ENCODE data around the gene BRCA1.
"Not testable (repeated sequence)": the region's sequence is repeated elsewhere in the genome, so short reads cannot be mapped to it uniquely, and the experiment has no call there.

DNA sequence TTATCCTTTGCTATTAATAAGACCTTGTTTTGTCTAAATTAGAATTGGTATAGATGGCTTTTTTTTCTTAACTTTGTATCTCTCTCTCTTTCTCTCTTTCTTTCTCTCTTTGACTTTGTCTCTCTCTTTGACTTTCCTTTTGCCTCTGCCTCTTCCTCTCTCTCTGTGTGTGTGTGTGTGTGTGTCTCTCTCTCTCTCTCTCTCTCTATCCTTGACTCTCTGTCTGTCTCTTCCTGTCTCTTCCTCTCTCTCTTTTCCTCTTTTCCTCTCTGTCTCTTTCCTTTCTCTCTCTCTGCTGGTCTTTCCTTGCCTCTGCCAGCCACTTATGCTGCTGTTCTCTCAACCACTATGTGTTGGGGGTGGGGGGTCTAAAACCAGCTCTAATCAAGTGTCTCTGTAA lies 40.8 kb upstream of the BRCA1 start:
- TF ChIP-seq, protein P1, sequence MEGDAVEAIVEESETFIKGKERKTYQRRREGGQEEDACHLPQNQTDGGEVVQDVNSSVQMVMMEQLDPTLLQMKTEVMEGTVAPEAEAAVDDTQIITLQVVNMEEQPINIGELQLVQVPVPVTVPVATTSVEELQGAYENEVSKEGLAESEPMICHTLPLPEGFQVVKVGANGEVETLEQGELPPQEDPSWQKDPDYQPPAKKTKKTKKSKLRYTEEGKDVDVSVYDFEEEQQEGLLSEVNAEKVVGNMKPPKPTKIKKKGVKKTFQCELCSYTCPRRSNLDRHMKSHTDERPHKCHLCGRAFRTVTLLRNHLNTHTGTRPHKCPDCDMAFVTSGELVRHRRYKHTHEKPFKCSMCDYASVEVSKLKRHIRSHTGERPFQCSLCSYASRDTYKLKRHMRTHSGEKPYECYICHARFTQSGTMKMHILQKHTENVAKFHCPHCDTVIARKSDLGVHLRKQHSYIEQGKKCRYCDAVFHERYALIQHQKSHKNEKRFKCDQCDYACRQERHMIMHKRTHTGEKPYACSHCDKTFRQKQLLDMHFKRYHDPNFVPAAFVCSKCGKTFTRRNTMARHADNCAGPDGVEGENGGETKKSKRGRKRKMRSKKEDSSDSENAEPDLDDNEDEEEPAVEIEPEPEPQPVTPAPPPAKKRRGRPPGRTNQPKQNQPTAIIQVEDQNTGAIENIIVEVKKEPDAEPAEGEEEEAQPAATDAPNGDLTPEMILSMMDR (IDR thresholded peaks at IDR 0.05; ENCODE audit: low read depth, low read length): not testable (repeated sequence)
- TF ChIP-seq MYC (IDR thresholded peaks at IDR 0.05; ENCODE audit: low read depth, low read length): not testable (repeated sequence)
